HepG2 (cell line): ENCODE data around the gene MCOLN1. TPM values are rescaled to one million over a fixed set of nuclear protein-coding genes. Genes with fewer than 3 reads are reported as not detected.
A peak's percentile ranks its signal among the peaks of the same experiment; 100 is the strongest.

ENCODE experiments used
- BHLHE40 ChIP-seq: IDR thresholded peaks from 2 replicates; pipeline ENCODE4 v1.6.1; 2011; ENCODE audit warnings: low read length, improper control_type of control experiment
- DNMT1 ChIP-seq: sonication (generic); formaldehyde crosslinking; IDR thresholded peaks from 2 replicates; pipeline ENCODE4 v1.5.1; 2020; ENCODE audit warnings: mild to moderate bottlenecking, missing genetic modification reagents
- E2F1 ChIP-seq: sonication (generic); formaldehyde crosslinking; IDR thresholded peaks from 2 replicates; pipeline ENCODE4 v1.5.0; 2020; ENCODE audit warnings: missing genetic modification reagents
- GRHL1 ChIP-seq: sonication (generic); formaldehyde crosslinking; conservative IDR thresholded peaks from 2 replicates; pipeline ENCODE4 v1.8.0; 2022; ENCODE audit warnings: missing genetic modification reagents
- HDAC1 ChIP-seq: sonication (generic); formaldehyde crosslinking; IDR thresholded peaks from 2 replicates; pipeline ENCODE4 v1.5.1; 2020; ENCODE audit warnings: mild to moderate bottlenecking, missing genetic modification reagents
- HDAC6 ChIP-seq: fragments of 200-600 bp; sonication (generic); IDR thresholded peaks from 2 replicates; pipeline ENCODE4 v1.7.0; 2017; ENCODE audit warnings: mild to moderate bottlenecking, antibody characterized with exemption, low read length, low read depth
- KLF11 ChIP-seq: IDR thresholded peaks from 2 replicates; pipeline ENCODE4 v1.6.1; 2016; ENCODE audit warnings: missing compliant biosample characterization
- KLF9 ChIP-seq: IDR thresholded peaks from 2 replicates; pipeline ENCODE4 v1.6.1; 2016; ENCODE audit warnings: low read depth
- KMT2B ChIP-seq: IDR thresholded peaks from 2 replicates; pipeline ENCODE4 v1.6.1; 2016; ENCODE audit warnings: missing genetic modification reagents, missing compliant biosample characterization
- MYNN ChIP-seq: sonication (generic); formaldehyde crosslinking; IDR thresholded peaks from 2 replicates; pipeline ENCODE4 v1.4.0; 2020; ENCODE audit warnings: mild to moderate bottlenecking, low read depth, missing genetic modification reagents
- NFE2L1 ChIP-seq: sonication (generic); formaldehyde crosslinking; IDR thresholded peaks from 2 replicates; pipeline ENCODE4 v1.4.0; 2020; ENCODE audit warnings: missing genetic modification reagents, mild to moderate bottlenecking, borderline replicate concordance
- PCBP2 ChIP-seq: fragments of 200-400 bp; formaldehyde crosslinking; optimal IDR thresholded peaks from 2 replicates; pipeline ENCODE3; 2018; ENCODE audit warnings: low read length, low read depth; ENCODE audit not compliant: poor library complexity, severe bottlenecking
- SAP130 ChIP-seq: IDR thresholded peaks from 2 replicates; pipeline ENCODE4 v1.6.1; 2016; ENCODE audit warnings: low read depth
- SOX6 ChIP-seq, 2 experiments: fragments of 450-650 bp in 1 of 2; sonication (generic) in 1 of 2; formaldehyde crosslinking in 1 of 2; IDR thresholded peaks; 2 replicates each; pipeline versions ENCODE4 v1.4.0 to v1.6.1; 2017 to 2020; ENCODE audit warnings: antibody characterized with exemption in 1 of 2, mild to moderate bottlenecking in 1 of 2, missing genetic modification reagents in 1 of 2
- ZNF3 ChIP-seq: IDR thresholded peaks from 2 replicates; pipeline ENCODE4 v1.7.0; 2017; ENCODE audit warnings: inconsistent platforms
- ZNF335 ChIP-seq: sonication (generic); formaldehyde crosslinking; IDR thresholded peaks from 2 replicates; pipeline ENCODE4 v1.4.0; 2020; ENCODE audit warnings: missing genetic modification reagents
- ZNF512B ChIP-seq: sonication (generic); formaldehyde crosslinking; IDR thresholded peaks from 2 replicates; pipeline ENCODE4 v1.5.1; 2020; ENCODE audit warnings: missing genetic modification reagents, mild to moderate bottlenecking, borderline replicate concordance
- ZNF615 ChIP-seq: sonication (generic); formaldehyde crosslinking; IDR thresholded peaks from 2 replicates; pipeline ENCODE4 v1.5.0; 2020; ENCODE audit warnings: mild to moderate bottlenecking, missing genetic modification reagents, borderline replicate concordance
- ZNF619 ChIP-seq: sonication (generic); formaldehyde crosslinking; IDR thresholded peaks from 2 replicates; pipeline ENCODE4 v1.4.0; 2020; ENCODE audit warnings: mild to moderate bottlenecking, missing genetic modification reagents
- ZNF883 ChIP-seq: sonication (generic); formaldehyde crosslinking; IDR thresholded peaks from 2 replicates; pipeline ENCODE4 v1.5.1; 2020; ENCODE audit warnings: mild to moderate bottlenecking, missing genetic modification reagents; ENCODE audit errors: not compliant biosample characterization
- ZSCAN30 ChIP-seq: sonication (generic); formaldehyde crosslinking; IDR thresholded peaks from 2 replicates; pipeline ENCODE4 v1.5.0; 2020; ENCODE audit warnings: mild to moderate bottlenecking, missing genetic modification reagents
- ZUFSP ChIP-seq: sonication (generic); formaldehyde crosslinking; IDR thresholded peaks from 2 replicates; pipeline ENCODE4 v1.9.0; 2021; ENCODE audit warnings: missing genetic modification reagents, mild to moderate bottlenecking, borderline replicate concordance
- polyA plus RNA-seq, 8 experiments: library from polyadenylated mRNA; depleted of rRNA in 3 of 8; stranded (reverse) in 7 of 8; unstranded in 1 of 8; fragments of >200 nt; fragmentation: Illumina TruSeq in 4 of 8; extraction: Trizol in 4 of 8; gene quantifications; 2 replicates each; pipeline versions ENCODE4 v1.2.1 to v1.2.3, GENCODE V29; 2011 to 2016; ENCODE audit warnings: low read depth in 4 of 8, missing spikeins in 1 of 8, mixed read lengths in 1 of 8; ENCODE audit not compliant: insufficient read depth in 1 of 8
- total RNA-seq, 5 experiments: library from RNA; depleted of rRNA; stranded (reverse); fragments of >200 nt; fragmentation: Illumina TruSeq; extraction: Trizol; gene quantifications; 2 replicates each; pipeline ENCODE4 v1.2.3, GENCODE V29; 2016; ENCODE audit warnings: low read depth in 1 of 5

Gene MCOLN1
- total and polyA plus RNA-seq, 2 of the 13 experiments (the other 11 are each of a cell fraction or from before 2014, with no cell fraction given), result 3.4 to 15.7 TPM

- TF ChIP-seq GRHL1 (CRISPR knock-in tag) (no peak), KLF9 (CRISPR knock-in tag) (no peak), NFE2L1 (CRISPR knock-in tag) (no peak), ZUFSP (CRISPR knock-in tag) (no peak), ZNF335 (CRISPR knock-in tag) (peak; percentile 77; the same call in 1 of the 2 replicates), KLF11 (peak; percentile 77; the same call in 1 of the 2 replicates), ZNF3 (CRISPR knock-in tag) (no peak), PCBP2 (no peak), ZNF883 (no peak), BHLHE40 (no peak), E2F1 (CRISPR knock-in tag) (no peak), SOX6 (IDR thresholded peaks at IDR 0.05) (no peak), SOX6 (CRISPR knock-in tag; IDR thresholded peaks at IDR 0.05) (no peak), ZNF512B (CRISPR knock-in tag) (no peak), ZSCAN30 (CRISPR knock-in tag) (no peak), HDAC1 (CRISPR knock-in tag) (no peak), DNMT1 (CRISPR knock-in tag) (no peak), KMT2B (peak; percentile 43; the same call in 1 of the 2 replicates), ZNF615 (CRISPR knock-in tag) (no peak), HDAC6 (no peak), ZNF619 (CRISPR knock-in tag) (no peak), MYNN (no peak), SAP130 (CRISPR knock-in tag) (peak; percentile 56; the same call in 1 of the 2 replicates)
Measured at GRCh38 chr19:7509625-7510024, 12.8 kb upstream of the MCOLN1 start (continued).
